ENCODE data around the gene USP43.
A peak's percentile ranks its signal among the peaks of the same experiment; 100 is the strongest.

The USP43 gene

DNA sequence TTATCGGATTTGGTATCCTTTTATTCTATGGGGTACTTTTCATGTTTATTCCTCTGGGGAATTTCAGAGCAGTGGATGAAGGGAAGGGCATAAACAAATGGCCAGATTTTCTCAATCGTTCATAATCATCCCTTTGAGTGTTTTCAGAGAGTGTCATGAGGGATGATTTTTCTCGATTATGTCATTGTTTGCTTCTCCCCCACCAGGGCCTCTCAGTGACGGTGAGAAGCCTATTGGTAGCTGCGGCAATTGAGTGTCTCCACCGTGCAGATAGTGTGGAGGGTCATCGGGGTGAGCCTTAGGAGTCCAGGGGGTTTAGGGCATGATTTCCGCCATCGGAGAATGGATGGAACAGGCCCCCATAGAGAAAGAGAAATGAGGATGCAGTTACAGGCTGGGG lies 57.2 kb downstream of the USP43 start:
- no peak for DNase-seq
- intact Hi-C loops (cut with DNase I) = no loop called here

DNA sequence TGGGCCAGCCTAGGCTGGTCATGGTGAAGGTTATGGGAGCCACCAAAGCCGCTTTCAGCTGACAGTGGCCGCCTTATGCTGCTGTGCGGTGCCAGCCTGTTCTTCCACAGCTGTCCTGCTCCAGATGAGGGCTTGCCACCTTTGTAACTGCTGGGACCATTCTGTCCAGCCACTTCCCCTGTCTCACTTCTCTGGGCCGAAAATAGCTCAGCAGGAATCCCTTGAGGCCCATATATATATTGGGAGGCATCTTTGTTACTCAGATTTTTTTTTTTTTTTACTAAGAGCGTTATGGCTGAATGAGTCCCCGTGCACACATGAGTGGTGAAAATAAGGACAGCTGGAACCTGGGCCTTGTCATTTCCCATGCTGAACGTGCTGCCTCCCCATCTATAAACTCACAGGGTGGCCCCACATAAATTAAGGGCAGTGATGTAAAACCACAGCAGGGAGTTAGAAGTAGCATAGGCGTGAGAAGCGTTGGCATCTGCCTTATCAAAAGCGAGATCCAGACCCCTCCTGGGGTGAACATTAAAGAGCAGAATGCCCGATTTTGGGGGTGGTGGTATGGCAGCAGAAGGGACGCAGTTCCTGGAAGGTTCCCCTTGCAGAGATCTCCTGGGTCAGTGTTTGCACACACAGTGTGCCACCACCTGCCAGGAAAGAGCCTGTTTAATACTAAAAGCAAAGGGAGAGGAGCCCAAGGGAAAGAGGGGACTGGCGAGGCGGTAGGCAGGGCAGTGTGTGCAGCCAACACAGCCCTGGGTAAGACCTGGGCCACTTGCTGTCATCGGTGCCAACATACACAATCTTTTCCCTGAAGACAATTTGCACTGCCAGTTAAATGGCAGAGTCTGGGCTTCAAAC lies 57.8 kb downstream of the USP43 start:
- intact Hi-C loops (cut with DNase I) = no loop called here
- DNase-seq = no peak

DNA sequence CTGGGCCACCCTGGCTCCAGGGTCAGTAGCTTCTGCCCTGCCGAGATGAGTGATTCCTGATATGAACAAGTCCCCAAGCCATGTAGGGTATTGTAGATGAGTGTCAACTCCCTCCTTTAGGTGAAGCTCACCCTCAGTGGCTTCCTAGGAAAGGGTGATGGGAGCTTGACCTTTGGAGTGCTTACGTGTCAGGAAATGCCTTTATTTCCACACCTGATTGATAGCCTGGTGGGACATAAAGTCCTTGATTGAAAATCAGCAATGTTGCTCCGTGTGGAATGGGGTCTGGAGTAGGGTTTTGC lies 58.4 kb downstream of the USP43 start:
- no peak for DNase-seq
- intact Hi-C loops (cut with DNase I) = no loop called here

DNA sequence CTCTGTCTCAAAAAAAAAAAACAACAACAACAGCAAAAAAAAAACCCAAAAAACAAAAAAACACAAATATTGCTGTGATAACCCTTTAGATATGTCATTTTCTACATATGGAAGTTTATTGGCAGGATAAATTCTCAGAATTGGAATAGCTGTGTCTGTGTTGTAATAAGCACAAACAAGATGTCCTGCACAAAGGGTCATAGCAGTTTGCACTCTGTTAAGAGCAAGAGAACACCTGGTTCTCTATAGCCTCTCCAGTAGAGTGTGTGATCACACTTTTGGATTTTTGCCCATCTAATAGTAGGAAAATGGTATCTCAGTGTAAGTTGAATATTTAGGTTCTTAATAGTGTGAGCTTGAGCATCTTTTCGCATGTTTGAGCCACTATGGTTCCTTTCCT lies 60.4 kb downstream of the USP43 start:
- DNase-seq = no peak
- intact Hi-C loops (cut with DNase I) = no loop called here

DNA sequence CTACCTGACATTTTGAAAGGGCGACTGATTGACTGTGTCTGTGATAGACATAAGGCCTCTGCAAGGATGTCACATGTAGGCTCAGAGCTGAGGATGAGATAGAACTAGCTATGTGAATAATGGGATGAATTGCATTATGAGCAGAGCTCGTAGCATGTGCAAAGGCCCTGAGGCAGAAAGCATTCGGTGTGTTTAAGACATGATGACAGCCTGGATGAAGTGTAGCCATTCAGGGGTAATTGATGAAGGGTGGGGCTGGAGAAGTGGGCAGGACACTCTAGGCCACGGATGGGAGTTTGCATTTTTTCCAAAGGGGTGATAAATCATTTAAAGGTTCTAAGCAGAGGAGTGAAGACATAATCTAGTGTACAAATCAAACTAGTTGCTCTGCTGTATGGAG lies 62.6 kb downstream of the USP43 start:
- DNase-seq = no peak
- intact Hi-C loops (cut with DNase I) = no loop called here

DNA sequence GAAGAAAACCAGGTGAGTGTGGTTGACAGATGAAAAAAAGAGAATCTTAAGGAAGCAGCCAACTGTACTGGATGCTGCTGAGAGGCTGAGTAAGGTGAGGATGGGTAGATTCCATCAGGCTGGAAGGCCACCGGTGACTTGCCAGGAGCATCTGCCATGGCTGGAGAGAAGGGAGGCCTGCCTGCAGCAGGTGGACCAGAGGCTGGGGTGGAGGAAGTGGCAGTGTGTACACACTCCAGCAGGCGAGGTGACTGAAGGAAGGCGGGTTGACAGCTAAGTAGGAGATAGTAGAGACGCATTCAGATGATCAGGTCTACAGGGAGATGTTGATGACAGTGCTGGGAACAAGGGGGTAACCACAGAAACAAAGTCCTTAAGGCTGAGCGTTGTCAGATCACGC lies 69.5 kb downstream of the USP43 start:
- DNase-seq = no peak
- intact Hi-C loops (cut with DNase I) = no loop called here

DNA sequence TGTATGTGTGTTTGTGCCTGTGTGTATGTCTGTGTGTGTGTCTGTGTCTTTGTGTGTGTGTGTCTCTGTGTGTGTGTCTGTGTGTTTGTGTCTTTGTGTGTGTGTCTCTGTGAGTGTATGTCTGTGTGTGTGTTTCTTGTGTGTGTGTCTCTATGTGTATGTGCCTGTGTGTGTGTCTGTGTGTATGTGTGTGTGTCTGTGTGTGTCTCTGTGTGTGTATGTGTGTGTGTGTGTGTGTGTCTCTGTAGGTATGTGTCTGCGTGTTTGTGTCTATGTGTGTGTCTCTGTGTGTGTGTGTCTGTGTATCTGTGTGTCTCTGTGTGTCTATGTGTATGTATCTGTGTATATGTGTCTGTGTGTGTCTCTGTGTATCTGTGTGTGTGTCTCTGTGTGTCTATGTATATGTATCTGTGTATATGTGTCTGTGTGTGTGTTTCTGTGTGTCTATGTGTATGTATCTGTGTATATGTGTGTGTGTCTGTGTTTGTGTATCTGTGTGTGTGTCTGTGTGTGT lies 70.2 kb downstream of the USP43 start:
- intact Hi-C loops (cut with DNase I) = no loop called here
- DNase-seq = no peak

DNA sequence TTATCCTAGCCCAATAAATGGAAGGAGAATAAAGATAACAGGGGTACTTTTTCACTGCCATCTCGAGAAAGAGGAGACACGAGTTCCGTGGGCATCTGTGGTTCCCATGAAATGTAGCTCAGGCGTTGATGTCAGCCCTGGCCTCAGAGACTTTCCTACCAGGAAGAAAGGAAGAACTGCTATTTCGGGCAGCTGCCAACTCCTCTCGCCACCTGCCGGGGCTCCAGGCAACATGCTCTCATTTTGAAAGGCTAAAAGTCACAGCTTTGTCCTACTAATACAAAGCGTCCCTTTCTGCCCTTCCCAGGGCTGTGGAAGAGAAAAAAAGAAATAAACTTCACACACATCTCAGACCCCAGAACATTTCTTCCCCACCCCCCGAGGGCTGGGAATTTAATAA lies 80.3 kb downstream of the USP43 start:
- intact Hi-C loops (cut with DNase I) = no loop called here
- DNase-seq = peak in 8 of 10 donors; percentile 18 to 89 (median 38)

DNA sequence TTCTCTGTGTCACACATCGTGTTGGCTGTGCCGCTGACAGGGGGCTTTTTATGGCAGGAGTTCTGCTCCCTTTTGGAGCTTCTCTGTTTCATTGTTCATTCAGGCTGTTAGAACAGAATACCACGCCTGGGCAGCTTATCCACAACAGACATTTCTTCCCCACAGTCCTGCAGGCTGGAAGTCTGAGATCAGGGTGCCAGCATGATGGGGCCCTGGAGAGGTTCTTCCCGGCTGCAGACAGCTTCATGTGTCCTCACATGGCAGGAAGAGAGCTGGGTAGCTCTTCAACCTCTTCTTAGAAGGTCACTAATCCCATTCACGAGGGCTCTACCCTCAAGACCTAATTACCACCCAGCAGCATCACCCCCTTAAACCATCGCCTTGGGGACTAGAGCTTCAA lies 81.0 kb downstream of the USP43 start:
- intact Hi-C loops (cut with DNase I) = no loop called here
- no peak for DNase-seq

DNA sequence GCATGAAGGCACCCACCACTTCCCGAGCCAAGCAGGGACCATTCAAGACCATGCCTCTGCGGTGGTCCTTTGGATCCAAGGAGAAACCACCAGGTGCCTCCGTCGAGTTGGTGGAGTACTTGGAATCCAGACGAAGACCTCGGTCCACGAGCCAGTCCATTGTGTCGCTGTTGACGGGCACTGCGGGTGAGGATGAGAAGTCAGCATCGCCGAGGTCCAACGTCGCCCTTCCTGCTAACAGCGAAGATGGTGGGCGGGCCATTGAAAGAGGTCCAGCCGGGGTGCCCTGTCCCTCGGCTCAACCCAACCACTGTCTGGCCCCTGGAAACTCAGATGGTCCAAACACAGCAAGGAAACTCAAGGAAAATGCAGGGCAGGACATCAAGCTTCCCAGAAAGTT lies 82.7 kb downstream of the USP43 start:
- peak in 1 of 10 donors; percentile 73 for DNase-seq
- intact Hi-C loops (cut with DNase I) = loop anchor here (2.0 kb wide), 1 partner anchor 887 kb away; no protein-coding TSS in a partner anchor

DNA sequence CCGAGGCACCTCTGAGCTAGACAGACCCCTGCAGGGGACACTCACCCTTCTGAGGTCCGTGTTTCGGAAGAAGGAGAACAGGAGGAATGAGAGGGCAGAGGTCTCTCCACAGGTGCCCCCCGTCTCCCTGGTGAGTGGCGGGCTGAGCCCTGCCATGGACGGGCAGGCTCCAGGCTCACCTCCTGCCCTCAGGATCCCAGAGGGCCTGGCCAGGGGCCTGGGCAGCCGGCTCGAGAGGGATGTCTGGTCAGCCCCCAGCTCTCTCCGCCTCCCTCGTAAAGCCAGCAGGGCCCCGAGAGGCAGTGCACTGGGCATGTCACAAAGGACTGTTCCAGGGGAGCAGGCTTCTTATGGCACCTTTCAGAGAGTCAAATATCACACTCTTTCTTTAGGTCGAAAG lies 83.2 kb downstream of the USP43 start:
- intact Hi-C loops (cut with DNase I) = loop anchor here (2.0 kb wide), 1 partner anchor 886 kb away; no protein-coding TSS in a partner anchor
- DNase-seq = no peak

DNA sequence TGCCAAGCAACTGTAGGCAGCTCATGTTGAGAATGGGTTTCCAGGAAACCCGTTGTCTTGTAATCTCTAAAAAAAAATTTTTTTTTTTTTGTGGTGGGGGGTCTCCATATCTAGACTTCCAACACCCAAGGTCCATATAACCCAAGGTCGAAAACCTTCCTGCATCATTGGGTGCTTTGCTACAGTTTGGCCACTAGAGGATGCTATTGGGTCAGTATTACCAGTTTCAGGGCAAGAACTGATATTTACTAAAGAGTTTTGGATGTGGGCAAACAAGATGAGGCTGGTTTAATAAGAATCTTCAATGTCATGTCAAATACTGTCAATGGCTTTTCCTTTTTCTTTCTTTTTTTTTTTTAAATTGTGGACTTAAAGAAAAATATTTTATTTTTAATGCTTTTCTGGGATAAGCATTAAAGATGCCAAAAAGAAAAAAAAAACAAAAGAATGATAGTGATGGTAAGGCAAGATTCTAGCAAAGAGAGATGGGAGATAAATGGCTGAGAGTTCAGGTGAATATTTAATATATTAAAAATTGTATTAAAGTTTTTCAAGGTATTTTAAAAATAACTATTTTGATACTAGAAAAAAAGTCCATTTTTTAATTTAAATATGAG lies 83.8 kb downstream of the USP43 start:
- intact Hi-C loops (cut with DNase I) = loop anchor here (2.0 kb wide), 1 partner anchor 886 kb away; no protein-coding TSS in a partner anchor
- DNase-seq = no peak

DNA sequence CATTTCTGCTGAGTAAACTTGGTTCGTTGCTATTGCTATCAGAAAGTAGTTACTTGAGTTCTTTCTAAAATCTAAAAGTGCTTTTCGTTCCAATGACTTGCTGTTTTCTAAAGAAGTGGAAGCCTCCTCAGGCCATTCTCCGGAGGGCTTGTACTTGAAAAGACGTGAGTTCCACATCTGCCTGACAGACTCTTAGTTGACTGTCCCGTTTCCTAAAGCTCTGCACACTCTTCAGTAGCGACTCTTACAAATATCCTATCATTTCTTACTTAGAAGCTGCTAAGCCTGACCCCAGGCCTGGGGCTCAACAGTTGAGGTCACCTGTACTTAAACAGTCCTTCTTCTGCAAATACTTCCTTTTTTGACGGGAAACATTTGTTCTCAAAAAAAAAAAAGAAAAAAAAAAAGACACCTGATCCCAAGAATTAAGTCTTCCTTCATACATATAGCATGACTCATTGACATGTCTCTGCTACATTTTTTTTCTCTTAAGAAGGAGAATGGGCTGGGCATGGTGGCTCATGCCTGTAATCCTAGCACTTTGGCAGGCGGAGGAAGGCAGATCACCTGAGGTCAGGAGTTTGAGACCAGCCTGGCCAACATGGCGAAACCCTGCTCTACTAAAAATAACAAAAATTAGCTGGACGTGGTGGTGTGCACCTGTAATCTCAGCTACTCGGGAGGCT lies 84.6 kb downstream of the USP43 start:
- intact Hi-C loops (cut with DNase I) = loop anchor here (2.0 kb wide), 1 partner anchor 885 kb away; no protein-coding TSS in a partner anchor
- no peak for DNase-seq

DNA sequence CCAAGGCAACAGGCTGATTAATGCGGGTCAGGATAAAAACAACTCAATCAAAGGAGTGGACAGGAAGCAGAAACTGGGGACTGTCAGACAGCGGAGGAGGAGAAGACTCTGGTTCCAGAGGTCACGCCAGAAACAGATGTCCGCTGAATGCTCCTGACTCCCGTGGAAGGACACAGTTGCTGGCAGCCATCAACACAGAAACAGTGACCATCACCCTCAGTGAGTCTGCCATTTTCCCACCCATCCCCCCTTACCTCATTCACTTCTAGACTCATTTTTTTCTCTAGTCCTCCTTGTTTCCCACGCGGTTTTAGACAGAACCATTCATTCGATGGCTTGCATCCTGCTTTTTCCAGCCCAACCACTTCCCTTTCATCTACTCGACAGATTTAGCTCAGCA lies 105.2 kb downstream of the USP43 start:
- DNase-seq = no peak
- intact Hi-C loops (cut with DNase I) = no loop called here

DNA sequence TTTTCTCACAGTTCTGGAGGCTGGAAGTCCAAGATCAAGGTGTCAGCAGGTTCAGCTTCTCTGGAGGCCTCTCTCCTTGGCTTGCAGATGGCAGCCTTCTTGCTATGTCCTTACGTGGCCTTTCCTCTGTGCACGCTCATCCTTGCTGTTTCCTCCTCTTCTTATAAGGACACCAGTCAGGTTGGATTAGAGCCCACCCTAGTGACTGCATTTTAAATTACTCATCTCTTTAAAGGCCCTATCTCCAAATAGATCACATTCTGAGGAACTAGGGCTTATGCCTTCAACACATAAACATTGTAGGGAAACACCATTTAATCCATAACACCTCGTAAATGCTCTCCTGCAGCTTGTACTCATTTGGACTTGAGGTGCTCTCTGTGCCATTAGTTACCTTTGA lies 109.8 kb downstream of the USP43 start:
- intact Hi-C loops (cut with DNase I) = no loop called here
- DNase-seq = no peak

DNA sequence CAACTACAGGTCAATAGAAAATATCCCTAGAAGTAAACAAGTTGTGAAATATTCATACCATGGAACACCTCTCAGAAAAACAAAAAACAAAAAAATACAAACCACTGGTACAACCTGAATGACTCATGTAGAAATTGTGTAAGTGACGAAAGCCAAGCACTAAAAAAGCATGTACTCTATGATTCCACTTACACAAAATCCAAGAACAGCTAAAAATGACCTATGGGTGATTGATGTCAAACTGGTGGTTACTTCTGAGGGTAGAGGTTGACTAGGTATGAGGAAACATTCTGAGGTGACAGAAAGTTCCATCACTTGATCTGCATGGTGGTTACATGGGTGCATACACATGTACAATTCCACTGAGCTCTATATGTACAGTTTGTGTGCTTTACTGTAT lies 114.9 kb downstream of the USP43 start:
- intact Hi-C loops (cut with DNase I) = no loop called here
- DNase-seq = no peak

DNA sequence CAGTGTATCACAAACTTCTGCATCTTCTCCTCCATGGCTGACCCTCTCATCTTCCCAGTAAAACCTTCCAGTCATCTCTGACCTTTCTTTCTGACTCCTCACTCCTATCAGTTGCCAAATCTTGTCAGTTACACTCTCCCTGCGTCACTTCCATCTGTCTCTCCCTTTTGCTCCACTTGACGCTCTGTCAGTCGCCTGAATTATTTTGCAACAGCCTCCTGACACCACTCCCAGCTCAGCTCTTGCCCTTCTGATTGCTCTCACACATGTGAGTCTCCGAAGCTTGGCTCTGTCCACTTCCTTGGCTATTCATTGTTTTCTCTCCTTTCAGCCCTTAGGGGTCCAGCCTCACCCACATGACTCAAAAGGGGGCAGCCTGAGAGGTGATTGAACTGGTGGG lies 118.3 kb downstream of the USP43 start:
- intact Hi-C loops (cut with DNase I) = no loop called here
- no peak for DNase-seq

DNA sequence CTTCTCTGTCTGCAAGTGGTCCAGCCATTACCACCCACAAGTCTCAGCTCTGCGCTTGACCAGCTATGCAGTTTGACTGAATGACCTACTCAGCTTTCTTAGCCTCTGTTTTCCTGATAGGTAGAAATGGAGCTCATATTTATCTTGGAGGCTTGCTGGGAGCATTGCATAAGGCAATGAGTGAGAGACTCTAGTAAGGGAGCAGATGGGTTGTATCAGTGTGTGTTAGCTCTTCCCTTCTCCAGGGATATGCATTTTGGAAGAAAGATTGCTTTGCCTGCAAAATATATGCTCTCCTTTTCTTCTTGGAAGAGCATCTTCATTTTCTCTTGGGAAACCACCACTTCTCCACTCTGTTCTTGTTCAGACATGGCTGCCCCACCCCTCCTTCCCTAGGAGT lies 120.0 kb downstream of the USP43 start:
- DNase-seq = no peak
- intact Hi-C loops (cut with DNase I) = no loop called here

DNA sequence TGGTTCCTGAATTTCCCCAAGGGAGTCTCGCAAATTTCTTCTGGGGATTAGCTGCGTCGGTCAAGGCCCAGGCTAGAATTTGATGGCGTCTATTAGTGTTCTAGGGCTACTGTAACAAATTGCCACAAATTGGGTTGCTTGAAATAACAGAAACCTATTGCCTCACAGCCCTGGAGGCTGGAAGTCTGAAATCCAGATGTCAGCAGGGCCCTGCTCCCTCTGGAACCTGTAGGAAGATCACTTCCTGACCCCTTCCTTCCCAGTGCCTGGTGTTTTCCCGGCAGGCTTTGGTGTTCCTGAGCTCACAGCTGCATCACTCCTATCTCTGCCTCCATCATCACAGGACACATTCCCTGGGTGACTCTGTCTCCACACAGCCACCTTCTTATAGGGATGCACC lies 121.7 kb downstream of the USP43 start:
- no peak for DNase-seq
- intact Hi-C loops (cut with DNase I) = no loop called here

DNA sequence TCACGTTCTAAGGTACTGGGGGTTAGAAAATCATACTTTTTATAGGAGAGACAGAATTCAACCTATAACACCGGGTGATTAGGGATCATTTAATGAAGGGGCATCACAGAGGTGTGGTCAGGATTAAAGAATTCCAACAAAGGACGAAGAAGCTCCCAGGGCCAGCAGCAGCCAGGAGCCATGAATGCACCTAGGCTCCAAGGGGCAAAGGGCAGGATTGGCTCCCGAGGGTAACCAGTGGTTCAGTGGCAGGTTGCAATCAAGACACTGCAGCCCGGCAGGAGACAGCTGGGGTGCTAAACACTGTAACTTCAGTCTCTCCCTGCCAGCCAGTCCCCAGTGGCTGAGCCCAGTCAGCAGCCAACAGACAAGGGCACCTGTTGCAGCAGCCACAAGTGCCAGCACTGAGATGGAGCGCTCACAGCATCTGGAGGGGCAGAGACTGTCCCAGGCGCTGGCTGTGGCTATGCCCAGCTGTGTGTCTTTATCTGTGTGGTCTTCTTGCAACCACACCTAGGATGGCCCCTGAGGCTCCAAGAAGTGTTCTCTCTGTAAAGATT lies 122.2 kb downstream of the USP43 start:
- intact Hi-C loops (cut with DNase I) = no loop called here
- DNase-seq = no peak

DNA sequence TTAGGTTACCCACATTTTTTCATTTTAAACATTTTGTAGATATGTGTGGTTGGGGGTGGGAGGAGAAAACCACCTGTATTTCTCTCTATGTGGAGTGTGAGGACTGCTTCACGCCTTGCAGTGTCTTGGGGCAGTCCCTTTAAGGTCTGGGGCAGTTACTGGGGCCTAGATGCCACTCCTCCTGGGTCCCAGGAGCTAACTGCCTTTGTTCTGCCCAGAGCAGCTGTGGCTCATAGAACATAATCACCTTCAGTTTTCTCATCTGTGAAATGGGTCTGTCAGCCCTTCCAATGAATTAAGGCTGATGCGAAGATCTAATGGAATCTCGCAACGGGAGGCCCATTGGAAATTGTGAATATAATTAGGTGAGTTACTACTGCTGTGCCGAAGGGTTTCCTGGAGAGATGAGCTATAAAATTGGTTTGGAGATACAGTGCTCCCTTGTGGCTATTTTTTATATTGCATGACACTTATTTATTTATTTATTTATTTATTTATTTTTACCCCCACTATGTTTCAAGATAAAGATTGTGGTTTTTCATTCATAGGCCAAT lies 123.1 kb downstream of the USP43 start:
- no peak for DNase-seq
- intact Hi-C loops (cut with DNase I) = no loop called here
